ENCODE data around the gene ARHGAP15. TPM values are rescaled to one million over a fixed set of nuclear protein-coding genes. Genes with fewer than 3 reads are reported as not detected.

The ARHGAP15 gene
- total RNA-seq, 1 experiment from 2014 or later: 0.42 TPM

DNA sequence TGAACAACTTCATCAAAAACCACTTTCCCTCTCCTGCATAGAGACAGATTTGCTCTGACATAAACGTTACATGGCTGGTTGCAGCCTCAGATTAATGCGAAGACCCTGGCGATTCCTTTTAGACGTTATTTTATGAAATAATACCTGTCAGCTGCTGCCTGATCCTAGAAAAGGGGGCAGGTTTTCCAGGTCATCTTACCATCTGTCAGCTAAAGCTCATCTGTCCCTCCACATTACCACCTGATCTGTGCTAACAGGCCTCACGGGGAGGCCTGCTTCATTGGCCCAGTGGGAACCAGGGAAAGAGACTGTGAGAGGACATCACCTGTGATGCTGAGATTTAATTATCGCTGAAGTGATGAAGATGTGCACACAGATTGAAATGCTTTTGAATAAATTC is 261.0 kb downstream of the ARHGAP15 start:
- no peak overlapping the region for H3K9ac ChIP-seq (ENCODE audit: low read length)
- no peaks in the 10 kb centered on the region for H3K9me2 ChIP-seq (ENCODE audit: insufficient read depth)
- no peaks in the 10 kb centered on the region for H3K4me1 ChIP-seq (ENCODE audit: control insufficient read depth in 1 of 2, insufficient read depth in 2 of 2, low read length in 2 of 2)
- H4K20me1 ChIP-seq (ENCODE audit: insufficient read depth): no peaks in the 10 kb centered on the region
- no TSS peak for BruUV-seq (replicated peaks)
- H3K9me3 ChIP-seq (ENCODE audit: control insufficient read depth in 1 of 2, insufficient read depth in 1 of 2, low read depth in 1 of 2, low read length in 2 of 2): no peaks in the 10 kb centered on the region
- ATAC-seq: no peak
- no peaks in the 10 kb centered on the region for H3K36me3 ChIP-seq (ENCODE audit: control insufficient read depth in 1 of 2, insufficient read depth in 2 of 2, low read length in 2 of 2)
- no peak for DNase-seq (ENCODE audit: low read depth, low spot score)
- TF ChIP-seq EZH2phosphoT487 (IDR thresholded peaks at IDR 0.05; ENCODE audit: borderline replicate concordance) (no peak), SP1 (IDR thresholded peaks at IDR 0.05; ENCODE audit: low read depth) (no peak), FOSL1 (IDR thresholded peaks at IDR 0.05; ENCODE audit: low read depth) (no peak), CBX3 (IDR thresholded peaks at IDR 0.05; ENCODE audit: low read depth) (no peak), ZNF274 (IDR thresholded peaks at IDR 0.05; ENCODE audit: low read depth, low read length) (no peak), CEBPB (IDR thresholded peaks at IDR 0.05; ENCODE audit: low read depth) (no peak)
- TF ChIP-seq, protein P1, sequence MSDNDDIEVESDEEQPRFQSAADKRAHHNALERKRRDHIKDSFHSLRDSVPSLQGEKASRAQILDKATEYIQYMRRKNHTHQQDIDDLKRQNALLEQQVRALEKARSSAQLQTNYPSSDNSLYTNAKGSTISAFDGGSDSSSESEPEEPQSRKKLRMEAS (IDR thresholded peaks at IDR 0.05): no peak
- TF ChIP-seq, protein P2, sequence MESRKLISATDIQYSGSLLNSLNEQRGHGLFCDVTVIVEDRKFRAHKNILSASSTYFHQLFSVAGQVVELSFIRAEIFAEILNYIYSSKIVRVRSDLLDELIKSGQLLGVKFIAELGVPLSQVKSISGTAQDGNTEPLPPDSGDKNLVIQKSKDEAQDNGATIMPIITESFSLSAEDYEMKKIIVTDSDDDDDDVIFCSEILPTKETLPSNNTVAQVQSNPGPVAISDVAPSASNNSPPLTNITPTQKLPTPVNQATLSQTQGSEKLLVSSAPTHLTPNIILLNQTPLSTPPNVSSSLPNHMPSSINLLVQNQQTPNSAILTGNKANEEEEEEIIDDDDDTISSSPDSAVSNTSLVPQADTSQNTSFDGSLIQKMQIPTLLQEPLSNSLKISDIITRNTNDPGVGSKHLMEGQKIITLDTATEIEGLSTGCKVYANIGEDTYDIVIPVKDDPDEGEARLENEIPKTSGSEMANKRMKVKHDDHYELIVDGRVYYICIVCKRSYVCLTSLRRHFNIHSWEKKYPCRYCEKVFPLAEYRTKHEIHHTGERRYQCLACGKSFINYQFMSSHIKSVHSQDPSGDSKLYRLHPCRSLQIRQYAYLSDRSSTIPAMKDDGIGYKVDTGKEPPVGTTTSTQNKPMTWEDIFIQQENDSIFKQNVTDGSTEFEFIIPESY (IDR thresholded peaks at IDR 0.05; ENCODE audit: extremely low read depth, insufficient replicate concordance, low read length): no peak
- TF ChIP-seq, protein P3, sequence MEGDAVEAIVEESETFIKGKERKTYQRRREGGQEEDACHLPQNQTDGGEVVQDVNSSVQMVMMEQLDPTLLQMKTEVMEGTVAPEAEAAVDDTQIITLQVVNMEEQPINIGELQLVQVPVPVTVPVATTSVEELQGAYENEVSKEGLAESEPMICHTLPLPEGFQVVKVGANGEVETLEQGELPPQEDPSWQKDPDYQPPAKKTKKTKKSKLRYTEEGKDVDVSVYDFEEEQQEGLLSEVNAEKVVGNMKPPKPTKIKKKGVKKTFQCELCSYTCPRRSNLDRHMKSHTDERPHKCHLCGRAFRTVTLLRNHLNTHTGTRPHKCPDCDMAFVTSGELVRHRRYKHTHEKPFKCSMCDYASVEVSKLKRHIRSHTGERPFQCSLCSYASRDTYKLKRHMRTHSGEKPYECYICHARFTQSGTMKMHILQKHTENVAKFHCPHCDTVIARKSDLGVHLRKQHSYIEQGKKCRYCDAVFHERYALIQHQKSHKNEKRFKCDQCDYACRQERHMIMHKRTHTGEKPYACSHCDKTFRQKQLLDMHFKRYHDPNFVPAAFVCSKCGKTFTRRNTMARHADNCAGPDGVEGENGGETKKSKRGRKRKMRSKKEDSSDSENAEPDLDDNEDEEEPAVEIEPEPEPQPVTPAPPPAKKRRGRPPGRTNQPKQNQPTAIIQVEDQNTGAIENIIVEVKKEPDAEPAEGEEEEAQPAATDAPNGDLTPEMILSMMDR (IDR thresholded peaks at IDR 0.05 in 2 of 3, conservative IDR thresholded peaks at IDR 0.05 in 1 of 3; ENCODE audit: borderline replicate concordance in 1 of 3, insufficient read depth in 1 of 3, low read depth in 2 of 3, low read length in 2 of 3): no peak
- ChIA-PET CTCF (no interaction called here), POLR2A (no interaction called here), RAD21 (ENCODE audit: low non-redundant PET in 1 of 2, low total read pairs in 2 of 2, uncharacterized antibody in 2 of 2, unreplicated experiment in 2 of 2) (no interaction called here)
- no peak overlapping the region for H3K4me2 ChIP-seq (ENCODE audit: low read length)
- no peak overlapping the region for H3K4me3 ChIP-seq (replicated peaks in 1 of 2; ENCODE audit: low read depth in 1 of 2, low read length in 2 of 2)
- no peaks in the 10 kb centered on the region for H3K79me2 ChIP-seq (ENCODE audit: insufficient read depth, low read length)
- intact Hi-C loops (cut with micrococcal nuclease): no loop called here
- H3K27me3 ChIP-seq (ENCODE audit: insufficient read depth, low read length): no peaks in the 10 kb centered on the region; the same call in 1 of the 2 replicates
- H3K27ac ChIP-seq (ENCODE audit: low read depth, low read length): no peak overlapping the region
- no peak overlapping the region for H2AFZ ChIP-seq (ENCODE audit: low read depth, low read length, poor library complexity, severe bottlenecking)
